HepG2 (cell line): ENCODE data around the gene SUB1. TPM values are rescaled to one million over a fixed set of nuclear protein-coding genes. Genes with fewer than 3 reads are reported as not detected.

Experiments used
- ATAC-seq: fragments of 200-7000 bp; cut with Tn5 transposase; 3 replicates; pipeline ENCODE4 v1.9.1; 2020; ENCODE audit warnings: mild to moderate bottlenecking, moderate library complexity
- BruUV-seq: library from RNA; stranded (reverse); fragments of 400-500 nt; replicated peaks from 2 replicates; lab custom pipeline; 2021; lab: Mats Ljungman, UMichigan
- CTCF ChIA-PET: fragments of 300-600 bp; formaldehyde crosslinking; extraction: SDS; loops from one replicate; lab custom pipeline; 2021; ENCODE audit warnings: low total read pairs, inconsistent platforms, low intra/inter-chr PET ratio; lab: Yijun Ruan, JAX
- POLR2A ChIA-PET: fragments of 350-600 bp; sonication (Branson Sonifier 250); formaldehyde crosslinking; loops from one replicate; lab custom pipeline; 2020; ENCODE audit warnings: antibody characterized with exemption, inconsistent platforms; lab: Yijun Ruan, JAX
- DNase-seq: peaks from one replicate; pipeline ENCODE4 v3.0.0-alpha.2; 2015; ENCODE audit warnings: low spot score
- FAIRE-seq: peaks from 3 replicates; lab custom pipeline; 2011; peaks lifted over from hg19 to GRCh38; lab: Jason Lieb, UNC
- H2AFZ ChIP-seq: one replicate; pipeline ENCODE4 v1.6.1; 2011; ENCODE audit warnings: low read length, inconsistent platforms
- H3K27ac ChIP-seq: fragments of 300-600 bp; 3 replicates; pipeline ENCODE4 v1.8.0; 2011; ENCODE audit warnings: mixed run types, mild to moderate bottlenecking, mixed read lengths, low read length, inconsistent platforms; ENCODE audit not compliant: insufficient read depth; ENCODE audit errors: extremely low read length
- H3K27me3 ChIP-seq, 2 experiments: fragments of 200-600 bp in 1 of 2; 2 replicates in 1 of 2; 3 replicates in 1 of 2; pipeline versions ENCODE4 v1.6.0 to v1.8.0; 2011; ENCODE audit warnings: low read length in 2 of 2, mild to moderate bottlenecking in 2 of 2, moderate library complexity in 2 of 2, inconsistent platforms in 1 of 2; ENCODE audit not compliant: insufficient read depth in 2 of 2, control insufficient read depth in 1 of 2
- H3K36me3 ChIP-seq, 2 experiments: fragments of 200-600 bp in 1 of 2; replicated peaks in 1 of 2; 2 replicates in 1 of 2; 3 replicates in 1 of 2; pipeline versions ENCODE4 v1.5.1 to v1.8.0; 2011; ENCODE audit warnings: low read length in 2 of 2, inconsistent platforms in 1 of 2; ENCODE audit not compliant: insufficient read depth in 2 of 2, control insufficient read depth in 1 of 2
- H3K4me1 ChIP-seq: 2 replicates; pipeline ENCODE4 v1.5.1; 2012; ENCODE audit warnings: low read length, inconsistent platforms; ENCODE audit not compliant: insufficient read depth
- H3K4me2 ChIP-seq: 2 replicates; pipeline ENCODE4 v1.6.0; 2011; ENCODE audit warnings: low read depth, low read length, inconsistent platforms
- H3K4me3 ChIP-seq, 3 experiments: fragments of 200-600 bp in 1 of 3; sonication (generic), shearing (Covaris generic) in 1 of 3; replicated peaks in 1 of 3; 2 replicates each; pipeline ENCODE4 v1.5.1; 2011 to 2016; ENCODE audit warnings: low read length in 3 of 3, inconsistent platforms in 2 of 3, low read depth in 2 of 3, mild to moderate bottlenecking in 2 of 3, control low read depth in 1 of 3, mixed read lengths in 1 of 3; ENCODE audit not compliant: insufficient read depth in 1 of 3
- H3K79me2 ChIP-seq: one replicate; pipeline ENCODE4 v1.6.1; 2011; ENCODE audit warnings: low read length, inconsistent platforms; ENCODE audit not compliant: insufficient read depth
- H3K9ac ChIP-seq: 2 replicates; pipeline ENCODE4 v1.6.0; 2011; ENCODE audit warnings: mild to moderate bottlenecking, low read depth, low read length, inconsistent platforms; ENCODE audit not compliant: insufficient read depth
- H3K9me3 ChIP-seq: 2 replicates; pipeline ENCODE4 v1.5.1; 2012; ENCODE audit warnings: mild to moderate bottlenecking, low read length
- H4K20me1 ChIP-seq: 2 replicates; pipeline ENCODE4 v1.6.0; 2011; ENCODE audit warnings: inconsistent platforms, mild to moderate bottlenecking, low read length, moderate library complexity; ENCODE audit not compliant: insufficient read depth
- EEA1 ChIP-seq: sonication (generic); formaldehyde crosslinking; IDR thresholded peaks from 2 replicates; pipeline ENCODE4 v1.5.1; 2020; ENCODE audit warnings: mild to moderate bottlenecking, missing genetic modification reagents, borderline replicate concordance
- HES4 ChIP-seq: sonication (generic); formaldehyde crosslinking; IDR thresholded peaks from 2 replicates; pipeline ENCODE4 v1.9.0; 2021; ENCODE audit warnings: mild to moderate bottlenecking, missing genetic modification reagents, borderline replicate concordance
- MAFF ChIP-seq: IDR thresholded peaks from 2 replicates; pipeline ENCODE4 v1.6.1; 2011; ENCODE audit warnings: low read depth, low read length, improper control_type of control experiment
- MAFK ChIP-seq, 2 experiments: IDR thresholded peaks in 1 of 2; conservative IDR thresholded peaks in 1 of 2; 2 replicates each; pipeline ENCODE4 v1.6.1; 2011; ENCODE audit warnings: improper control_type of control experiment in 2 of 2, low read length in 2 of 2
- ZNF121 ChIP-seq: sonication (generic); formaldehyde crosslinking; IDR thresholded peaks from 2 replicates; pipeline ENCODE4 v1.5.0; 2020; ENCODE audit warnings: mild to moderate bottlenecking, missing genetic modification reagents
- WGBS: methylation state at CpG from one replicate; pipeline ENCODE4 v1.1.6; 2017; ENCODE audit warnings: low lambda C conversion rate; 5-methylcytosine and 5-hydroxymethylcytosine counted together
- in situ Hi-C: cut with HindIII; loops from 2 replicates; pipeline ENCODE4 v1.10.0; 2017; ENCODE audit warnings: low pct_unique_long_range_greater_than_20kb; ENCODE audit not compliant: extremely low pct_ligation_motif_present
- intact Hi-C: fragments of 100-400 bp; cut with micrococcal nuclease; formaldehyde crosslinking; loops from one replicate; pipeline ENCODE4 v1.10.0; 2022; ENCODE audit not compliant: unreplicated experiment
- polyA plus RNA-seq, 8 experiments: library from polyadenylated mRNA; depleted of rRNA in 3 of 8; stranded (reverse) in 7 of 8; unstranded in 1 of 8; fragments of >200 nt; fragmentation: Illumina TruSeq in 4 of 8; extraction: Trizol in 4 of 8; gene quantifications; 2 replicates each; pipeline versions ENCODE4 v1.2.1 to v1.2.3, GENCODE V29; 2011 to 2016; ENCODE audit warnings: low read depth in 4 of 8, missing spikeins in 1 of 8, mixed read lengths in 1 of 8; ENCODE audit not compliant: insufficient read depth in 1 of 8
- total RNA-seq, 5 experiments: library from RNA; depleted of rRNA; stranded (reverse); fragments of >200 nt; fragmentation: Illumina TruSeq; extraction: Trizol; gene quantifications; 2 replicates each; pipeline ENCODE4 v1.2.3, GENCODE V29; 2016; ENCODE audit warnings: low read depth in 1 of 5
- TF ChIP-seq, protein P1 (sequence below): IDR thresholded peaks from 2 replicates; pipeline ENCODE4 v1.6.1; 2016
- TF ChIP-seq, protein P2 (sequence below): sonication (generic); formaldehyde crosslinking; IDR thresholded peaks from 2 replicates; pipeline ENCODE4 v1.9.0; 2021; ENCODE audit warnings: missing genetic modification reagents, borderline replicate concordance

Gene SUB1
- total and polyA plus RNA-seq, 2 of the 13 experiments (the other 11 are each of a cell fraction or from before 2014, with no cell fraction given) = 182 to 693 TPM

DNA sequence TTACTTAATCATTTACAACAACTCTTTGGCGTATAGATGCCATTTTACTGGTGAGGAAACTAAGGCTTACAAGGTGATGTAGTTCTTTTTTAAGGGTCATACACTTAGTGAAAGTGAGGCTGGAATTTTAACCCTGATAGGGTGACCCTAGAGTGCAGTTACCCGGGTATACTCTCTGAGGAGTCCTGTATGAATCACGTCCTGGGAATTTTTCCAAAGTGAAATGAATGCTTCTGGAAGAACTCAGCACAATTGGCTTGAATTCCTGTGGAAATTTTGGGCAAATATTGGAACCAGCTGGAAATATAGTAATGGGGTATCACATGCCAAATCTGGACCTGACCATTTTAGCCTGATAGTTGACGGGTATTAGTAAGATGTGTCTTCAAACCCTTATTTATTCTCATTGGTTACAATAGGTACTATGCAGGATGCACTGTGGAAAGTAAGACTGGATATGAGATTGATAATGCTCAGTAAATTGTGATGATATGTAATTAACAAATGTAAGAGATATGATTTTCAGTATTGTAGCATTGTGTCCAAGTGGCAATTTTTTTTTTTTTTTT is 14.8 kb downstream of the SUB1 start:
- TF ChIP-seq HES4 (CRISPR knock-in tag) (no peak), ZNF121 (CRISPR knock-in tag) (0 out of 2 replicates have a peak, but pooled peaks have one; percentile 27)
- intact Hi-C loops = no loop called here
- no peak for ATAC-seq
- in situ Hi-C loops = no loop called here
- no peak for DNase-seq
- Histone ChIP-seq H3K27ac (no peak overlapping the region), H3K9ac (no peak overlapping the region), H3K79me2 (peaks cover 46% of the 10 kb centered on the region), H3K27me3 (no peaks in the 10 kb centered on the region), H3K9me3 (no peaks in the 10 kb centered on the region), H2AFZ (no peak overlapping the region), H4K20me1 (peaks cover 41% of the 10 kb centered on the region), H3K4me1 (peaks cover 23% of the 10 kb centered on the region), H3K36me3 (peaks cover 17 to 69% of the 10 kb centered on the region in 2 experiments), H3K4me2 (no peak overlapping the region), H3K4me3 (no peak overlapping the region)
- POLR2A ChIA-PET = no interaction called here
- 95% methylated on average over 4 of the region's 4 CpGs for WGBS
- CTCF ChIA-PET = no interaction called here
- BruUV-seq = no TSS peak
- FAIRE-seq = no peak

DNA sequence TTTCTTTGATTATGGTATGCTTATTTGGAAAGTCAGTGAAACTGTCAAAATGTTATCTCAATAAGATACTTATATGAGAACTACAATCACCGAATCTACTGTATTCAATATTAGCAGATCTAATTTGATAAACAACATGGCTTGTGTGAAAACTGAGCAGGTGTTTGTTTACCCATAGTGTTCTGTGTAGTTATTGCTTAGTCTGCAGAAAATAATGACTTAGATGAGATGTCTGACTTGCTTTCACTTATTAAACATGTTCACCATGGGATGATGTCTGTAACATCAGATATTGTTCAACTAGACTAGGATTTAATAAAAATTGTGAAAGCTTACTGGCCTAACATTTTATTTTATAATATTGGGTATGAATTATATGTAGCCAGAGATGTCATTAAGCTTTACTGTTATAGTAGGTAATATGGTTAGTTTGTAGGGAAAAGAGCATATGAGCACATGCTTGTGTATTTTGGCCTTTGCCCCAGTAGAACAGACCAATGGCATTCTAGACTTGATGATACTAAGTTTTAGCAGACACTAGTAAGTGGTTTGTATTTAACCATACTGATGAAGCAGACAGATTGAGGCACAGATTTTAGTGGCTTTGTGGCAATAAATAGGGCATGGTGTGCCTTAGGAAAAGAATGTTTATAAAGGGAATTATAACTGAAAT is 16.4 kb downstream of the SUB1 start:
- no TSS peak for BruUV-seq

More for the DNA sequence above, 16.4 kb downstream of the SUB1 start:
- H3K9ac ChIP-seq = no peak overlapping the region
- H3K9me3 ChIP-seq = no peaks in the 10 kb centered on the region
- intact Hi-C loops = no loop called here
- no peak for DNase-seq
- peaks cover 33% of the 10 kb centered on the region for H4K20me1 ChIP-seq
- no peak overlapping the region for H2AFZ ChIP-seq
- H3K4me1 ChIP-seq = peaks cover 7% of the 10 kb centered on the region
- no peak for ATAC-seq
- FAIRE-seq = no peak
- H3K4me3 ChIP-seq = no peak overlapping the region
- POLR2A ChIA-PET = no interaction called here
- no peak overlapping the region for H3K27ac ChIP-seq
- 98% methylated on average over 1 of the region's 1 CpG for WGBS
- no peaks in the 10 kb centered on the region for H3K27me3 ChIP-seq
- H3K79me2 ChIP-seq = peaks cover 30% of the 10 kb centered on the region
- CTCF ChIA-PET = no interaction called here
- no peak overlapping the region for H3K4me2 ChIP-seq
- peaks cover 12 to 60% of the 10 kb centered on the region in 2 experiments for H3K36me3 ChIP-seq
- TF ChIP-seq EEA1 (CRISPR knock-in tag) (no peak), MAFK (conservative IDR thresholded peaks at IDR 0.05 in 1 of 2, IDR thresholded peaks at IDR 0.05 in 1 of 2; ENCODE audit: low read length in 2 of 2) (peak; percentile 89 to 92), MAFF (peak; percentile 90)
- TF ChIP-seq, protein P1, sequence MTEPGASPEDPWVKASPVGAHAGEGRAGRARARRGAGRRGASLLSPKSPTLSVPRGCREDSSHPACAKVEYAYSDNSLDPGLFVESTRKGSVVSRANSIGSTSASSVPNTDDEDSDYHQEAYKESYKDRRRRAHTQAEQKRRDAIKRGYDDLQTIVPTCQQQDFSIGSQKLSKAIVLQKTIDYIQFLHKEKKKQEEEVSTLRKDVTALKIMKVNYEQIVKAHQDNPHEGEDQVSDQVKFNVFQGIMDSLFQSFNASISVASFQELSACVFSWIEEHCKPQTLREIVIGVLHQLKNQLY (CRISPR knock-in tag) = no peak
- TF ChIP-seq, protein P2, sequence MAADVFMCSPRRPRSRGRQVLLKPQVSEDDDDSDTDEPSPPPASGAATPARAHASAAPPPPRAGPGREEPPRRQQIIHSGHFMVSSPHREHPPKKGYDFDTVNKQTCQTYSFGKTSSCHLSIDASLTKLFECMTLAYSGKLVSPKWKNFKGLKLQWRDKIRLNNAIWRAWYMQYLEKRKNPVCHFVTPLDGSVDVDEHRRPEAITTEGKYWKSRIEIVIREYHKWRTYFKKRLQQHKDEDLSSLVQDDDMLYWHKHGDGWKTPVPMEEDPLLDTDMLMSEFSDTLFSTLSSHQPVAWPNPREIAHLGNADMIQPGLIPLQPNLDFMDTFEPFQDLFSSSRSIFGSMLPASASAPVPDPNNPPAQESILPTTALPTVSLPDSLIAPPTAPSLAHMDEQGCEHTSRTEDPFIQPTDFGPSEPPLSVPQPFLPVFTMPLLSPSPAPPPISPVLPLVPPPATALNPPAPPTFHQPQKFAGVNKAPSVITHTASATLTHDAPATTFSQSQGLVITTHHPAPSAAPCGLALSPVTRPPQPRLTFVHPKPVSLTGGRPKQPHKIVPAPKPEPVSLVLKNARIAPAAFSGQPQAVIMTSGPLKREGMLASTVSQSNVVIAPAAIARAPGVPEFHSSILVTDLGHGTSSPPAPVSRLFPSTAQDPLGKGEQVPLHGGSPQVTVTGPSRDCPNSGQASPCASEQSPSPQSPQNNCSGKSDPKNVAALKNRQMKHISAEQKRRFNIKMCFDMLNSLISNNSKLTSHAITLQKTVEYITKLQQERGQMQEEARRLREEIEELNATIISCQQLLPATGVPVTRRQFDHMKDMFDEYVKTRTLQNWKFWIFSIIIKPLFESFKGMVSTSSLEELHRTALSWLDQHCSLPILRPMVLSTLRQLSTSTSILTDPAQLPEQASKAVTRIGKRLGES (CRISPR knock-in tag) = no peak
- in situ Hi-C loops = no loop called here
